ENCODE data around the gene SIRPD.
"Not testable (repeated sequence)": the region's sequence is repeated elsewhere in the genome, so short reads cannot be mapped to it uniquely, and the experiment has no call there.

The SIRPD gene

DNA sequence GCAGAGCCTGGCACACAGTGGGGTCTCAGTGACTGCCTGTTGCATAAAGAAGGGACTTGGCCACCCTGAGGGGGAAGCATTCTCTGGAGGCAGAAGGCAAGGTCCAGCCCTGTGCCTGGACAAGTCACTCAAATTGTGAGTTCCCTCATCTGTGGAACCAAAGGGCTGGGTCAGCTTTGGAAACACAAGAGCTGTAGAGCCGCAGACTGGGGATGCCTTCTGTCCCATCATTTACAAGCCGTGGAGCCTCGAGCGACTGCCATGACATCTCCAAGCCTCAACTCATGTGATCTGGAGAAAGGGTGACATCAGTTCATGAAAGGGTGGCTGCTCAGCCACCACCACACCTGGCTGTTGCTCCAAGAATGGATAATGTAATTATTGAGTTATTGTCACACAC, 20.4 kb upstream of the SIRPD start:
- DNase-seq (ENCODE audit: low read depth), result no peak
- H3K4me3 ChIP-seq (ENCODE audit: low read length), result no peak overlapping the region
- TF ChIP-seq, protein P1, sequence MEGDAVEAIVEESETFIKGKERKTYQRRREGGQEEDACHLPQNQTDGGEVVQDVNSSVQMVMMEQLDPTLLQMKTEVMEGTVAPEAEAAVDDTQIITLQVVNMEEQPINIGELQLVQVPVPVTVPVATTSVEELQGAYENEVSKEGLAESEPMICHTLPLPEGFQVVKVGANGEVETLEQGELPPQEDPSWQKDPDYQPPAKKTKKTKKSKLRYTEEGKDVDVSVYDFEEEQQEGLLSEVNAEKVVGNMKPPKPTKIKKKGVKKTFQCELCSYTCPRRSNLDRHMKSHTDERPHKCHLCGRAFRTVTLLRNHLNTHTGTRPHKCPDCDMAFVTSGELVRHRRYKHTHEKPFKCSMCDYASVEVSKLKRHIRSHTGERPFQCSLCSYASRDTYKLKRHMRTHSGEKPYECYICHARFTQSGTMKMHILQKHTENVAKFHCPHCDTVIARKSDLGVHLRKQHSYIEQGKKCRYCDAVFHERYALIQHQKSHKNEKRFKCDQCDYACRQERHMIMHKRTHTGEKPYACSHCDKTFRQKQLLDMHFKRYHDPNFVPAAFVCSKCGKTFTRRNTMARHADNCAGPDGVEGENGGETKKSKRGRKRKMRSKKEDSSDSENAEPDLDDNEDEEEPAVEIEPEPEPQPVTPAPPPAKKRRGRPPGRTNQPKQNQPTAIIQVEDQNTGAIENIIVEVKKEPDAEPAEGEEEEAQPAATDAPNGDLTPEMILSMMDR (conservative IDR thresholded peaks at IDR 0.05; ENCODE audit: low read depth, low read length), result no peak

DNA sequence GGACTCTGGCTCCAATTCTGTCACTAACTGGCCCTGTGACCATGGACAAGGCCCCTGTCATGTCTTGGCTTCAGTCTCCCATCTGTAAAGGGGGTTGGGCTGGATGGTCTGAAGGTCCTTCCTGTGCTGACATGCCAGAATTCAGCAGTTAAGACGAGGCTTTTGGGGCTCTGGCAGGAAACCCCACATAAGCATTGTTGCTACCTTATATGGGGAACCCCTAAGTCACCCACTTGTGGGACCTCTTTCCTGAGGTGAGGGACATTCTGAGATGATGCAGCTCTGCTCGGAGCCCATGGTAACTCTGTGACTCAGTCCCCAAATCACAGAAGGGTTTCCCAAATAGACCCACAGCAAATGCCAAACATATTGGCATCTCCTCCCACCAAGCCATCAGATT, 19.8 kb upstream of the SIRPD start:
- not testable (repeated sequence) for H3K4me3 ChIP-seq (ENCODE audit: low read length); DNase-seq (ENCODE audit: low read depth)

DNA sequence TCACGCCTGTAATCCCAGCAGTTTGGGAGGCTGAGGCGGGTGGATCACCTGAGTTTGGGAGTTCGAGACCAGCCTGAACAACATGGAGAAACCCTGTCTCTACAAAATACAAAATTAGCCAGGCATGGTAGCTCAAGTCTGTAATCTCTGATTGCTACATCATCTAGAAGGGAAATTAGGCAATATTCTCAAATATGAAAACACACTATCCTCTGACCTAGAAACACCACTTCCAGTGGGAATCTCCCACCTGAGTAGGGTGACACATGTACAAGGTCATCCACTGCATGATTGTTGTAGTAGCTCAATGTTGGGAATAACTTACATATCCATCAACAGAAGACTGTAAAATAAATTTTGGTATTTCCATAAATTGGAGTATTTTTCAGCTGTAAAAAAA, 19.1 kb upstream of the SIRPD start:
- TF ChIP-seq, protein P1 (conservative IDR thresholded peaks at IDR 0.05; ENCODE audit: low read depth, low read length), result no peak
- DNase-seq (ENCODE audit: low read depth), result no peak
- H3K4me3 ChIP-seq (ENCODE audit: low read length), result no peak overlapping the region

DNA sequence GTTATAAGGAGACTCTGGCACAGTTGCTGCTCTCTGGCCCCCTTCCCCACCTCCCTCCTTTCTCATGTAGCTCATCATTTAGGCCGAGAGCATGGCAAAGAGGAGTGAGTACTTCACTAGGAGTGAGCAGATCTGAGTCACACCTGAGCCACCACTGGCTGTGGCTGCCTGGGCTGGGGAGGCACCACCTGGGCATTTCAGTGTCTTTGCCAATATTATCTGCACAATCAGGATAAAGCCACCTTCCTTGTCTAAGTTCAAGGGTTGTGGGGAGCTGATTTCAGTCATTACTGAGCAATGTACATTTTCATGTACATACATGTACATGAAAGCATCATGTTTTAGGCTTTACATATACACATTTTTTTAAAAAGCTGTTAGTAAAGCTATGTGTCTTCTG, 18.5 kb upstream of the SIRPD start:
- DNase-seq (ENCODE audit: low read depth); H3K4me3 ChIP-seq (ENCODE audit: low read length): not testable (repeated sequence)

DNA sequence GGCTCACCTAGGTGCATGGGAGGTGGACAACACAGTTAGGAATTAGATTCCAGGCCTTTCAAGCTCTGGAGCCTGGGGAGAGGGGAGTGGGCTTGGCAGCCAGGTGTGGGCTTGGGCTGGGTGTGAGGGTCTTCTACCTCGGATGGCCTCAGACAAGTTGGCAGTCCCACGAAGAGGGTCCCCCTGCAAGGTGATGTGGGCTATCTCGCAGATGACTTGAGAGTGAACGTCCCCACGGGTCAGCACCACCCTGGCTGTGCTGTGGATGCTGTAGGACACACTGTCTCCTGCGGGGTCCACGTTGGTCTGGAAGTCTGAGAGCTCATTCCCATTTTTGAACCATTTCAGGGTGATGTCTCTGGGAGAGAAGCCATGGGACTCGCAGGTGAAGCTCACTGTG, 14.1 kb upstream of the SIRPD start:
- not testable (repeated sequence) for DNase-seq (ENCODE audit: low read depth); H3K4me3 ChIP-seq (ENCODE audit: low read length)

DNA sequence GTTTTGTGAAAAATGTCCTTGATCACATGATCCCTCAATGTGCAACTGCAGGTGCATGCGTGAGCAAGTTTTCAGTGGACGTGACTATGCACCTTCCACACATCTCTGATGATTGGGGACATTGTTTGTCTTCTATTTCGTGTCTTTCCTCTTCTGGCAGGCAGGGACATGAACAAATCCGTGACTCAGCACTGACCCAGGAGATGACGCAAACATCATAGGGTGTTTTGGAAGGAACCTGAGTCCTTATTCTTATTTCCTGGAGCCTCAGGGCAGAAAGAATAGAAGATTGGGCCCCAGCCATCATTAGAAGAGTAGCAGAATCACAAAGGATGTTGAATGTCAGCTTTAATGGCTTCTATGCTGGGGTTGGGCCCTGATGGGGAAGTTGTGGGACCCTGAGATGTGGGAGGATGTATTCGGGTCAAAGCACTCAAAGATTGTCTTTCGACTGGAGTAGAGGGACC, 11.9 kb upstream of the SIRPD start:
- TF ChIP-seq, protein P1 (conservative IDR thresholded peaks at IDR 0.05; ENCODE audit: low read depth, low read length), result no peak
- H3K4me3 ChIP-seq (ENCODE audit: low read length), result no peak overlapping the region
- no peak for DNase-seq (ENCODE audit: low read depth)

DNA sequence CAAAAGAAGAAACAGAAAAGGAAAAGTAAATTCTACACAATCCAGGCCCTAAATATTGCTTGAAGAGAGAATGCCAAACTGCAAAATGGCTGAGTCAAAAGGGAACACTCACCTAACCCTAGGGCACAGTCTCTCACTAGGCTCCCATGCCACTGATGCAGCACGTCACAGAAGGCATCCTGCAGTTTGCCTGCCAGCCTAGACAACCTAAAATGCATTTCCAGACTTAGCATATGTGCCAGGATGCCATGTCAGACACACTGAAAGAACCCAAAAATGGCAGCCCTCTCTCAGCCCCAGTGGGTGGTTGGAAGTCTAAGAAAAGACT, 10.6 kb upstream of the SIRPD start:
- DNase-seq (ENCODE audit: low read depth), result no peak
- TF ChIP-seq, protein P1 (conservative IDR thresholded peaks at IDR 0.05; ENCODE audit: low read depth, low read length), result no peak
- H3K4me3 ChIP-seq (ENCODE audit: low read length), result no peak overlapping the region

DNA sequence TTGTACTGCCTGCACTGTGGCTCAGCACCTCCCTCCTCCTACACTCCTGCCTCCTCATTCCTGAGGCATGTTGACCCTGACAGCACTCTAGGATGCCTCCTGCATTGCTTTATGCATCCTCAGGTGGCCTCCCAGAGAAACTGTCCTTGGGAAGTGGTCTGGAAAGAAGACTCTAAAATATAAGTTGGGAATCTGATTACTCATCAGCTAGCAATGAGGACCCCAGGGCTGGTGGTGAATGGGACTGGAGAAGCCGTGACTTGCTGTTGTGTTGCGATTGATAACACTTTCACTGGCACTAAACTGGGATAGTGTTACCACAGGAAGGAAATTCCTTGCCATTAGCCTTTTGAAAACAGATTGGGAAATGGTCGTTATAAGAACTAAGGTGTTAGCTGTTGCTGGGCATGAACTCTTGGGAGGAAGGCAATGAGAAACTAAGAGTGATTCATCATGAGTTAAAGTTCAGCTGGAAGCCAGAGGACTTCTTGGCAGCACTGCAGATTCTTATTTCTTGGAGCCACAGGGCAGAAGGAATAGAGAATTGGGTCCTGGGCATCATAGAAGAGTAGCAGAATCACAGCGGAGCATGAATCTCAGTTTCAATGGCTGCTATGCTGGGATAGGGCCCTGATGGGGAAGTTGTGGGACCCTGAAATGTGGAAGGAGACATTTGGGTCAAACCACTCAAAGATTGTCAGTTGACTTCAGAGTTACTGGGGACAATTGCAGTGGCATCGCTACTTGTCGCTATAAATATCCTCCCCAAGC, 10.1 kb upstream of the SIRPD start:
- no peak overlapping the region for H3K4me3 ChIP-seq (ENCODE audit: low read length)
- TF ChIP-seq, protein P1 (conservative IDR thresholded peaks at IDR 0.05; ENCODE audit: low read depth, low read length), result no peak
- DNase-seq (ENCODE audit: low read depth), result no peak

DNA sequence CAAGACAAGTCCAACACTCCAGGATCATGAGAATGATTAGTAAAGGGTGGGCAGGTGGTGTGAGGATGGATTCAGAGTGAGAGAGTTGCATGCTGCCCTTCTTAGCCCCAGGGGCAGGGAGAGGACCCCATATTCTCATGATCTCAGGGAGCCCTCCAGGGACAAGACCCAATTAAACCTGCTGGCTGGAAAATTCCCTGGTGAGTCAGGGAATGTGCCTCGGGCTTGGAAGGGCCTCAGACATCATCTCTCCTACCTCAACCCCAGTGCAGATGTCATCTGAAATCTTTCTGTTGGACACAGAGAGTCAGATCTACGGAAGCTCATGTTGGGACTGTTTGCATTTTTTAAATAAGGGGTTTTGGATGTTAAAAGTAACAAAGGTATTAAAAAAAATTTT, 9.2 kb upstream of the SIRPD start:
- DNase-seq (ENCODE audit: low read depth), result no peak

More for the DNA sequence above, 9.2 kb upstream of the SIRPD start:
- TF ChIP-seq, protein P1 (conservative IDR thresholded peaks at IDR 0.05; ENCODE audit: low read depth, low read length), result no peak
- H3K4me3 ChIP-seq (ENCODE audit: low read length), result no peak overlapping the region
